VCaP (cell line): ENCODE data around the gene DFFA.
A peak's percentile ranks its signal among the peaks of the same experiment; 100 is the strongest.

Experiments used
- H3K27ac ChIP-seq: fragments of 450-650 bp; 2 replicates; pipeline ENCODE4 v1.5.1; 2017
- TF ChIP-seq, protein P1 (sequence below): fragments of 450-650 bp; conservative IDR thresholded peaks from 2 replicates; pipeline ENCODE4 v1.5.1; 2017; ENCODE audit warnings: mild to moderate bottlenecking, moderate library complexity

DFFA gene

DNA sequence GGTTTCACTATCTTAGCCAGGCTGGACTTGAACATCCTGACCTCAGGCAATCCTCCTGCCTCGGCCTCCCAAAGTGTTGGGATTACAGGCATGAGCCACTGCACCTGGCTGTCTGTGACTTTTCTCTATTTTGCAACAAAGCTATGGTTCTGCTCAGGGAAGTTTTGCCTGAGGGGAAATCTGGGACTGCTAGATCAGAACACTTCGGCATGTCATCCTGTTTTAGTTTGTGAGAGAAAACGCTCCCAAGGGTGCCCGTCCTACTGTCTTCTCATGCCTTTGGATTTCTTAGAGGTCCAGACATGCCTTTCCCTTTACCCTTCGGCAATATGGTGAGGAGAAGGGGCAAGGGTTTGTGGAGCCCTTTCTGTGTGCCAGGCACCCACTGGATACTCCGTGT is 28.1 kb downstream of the DFFA start:
- H3K27ac ChIP-seq = no peak overlapping the region
- TF ChIP-seq, protein P1, sequence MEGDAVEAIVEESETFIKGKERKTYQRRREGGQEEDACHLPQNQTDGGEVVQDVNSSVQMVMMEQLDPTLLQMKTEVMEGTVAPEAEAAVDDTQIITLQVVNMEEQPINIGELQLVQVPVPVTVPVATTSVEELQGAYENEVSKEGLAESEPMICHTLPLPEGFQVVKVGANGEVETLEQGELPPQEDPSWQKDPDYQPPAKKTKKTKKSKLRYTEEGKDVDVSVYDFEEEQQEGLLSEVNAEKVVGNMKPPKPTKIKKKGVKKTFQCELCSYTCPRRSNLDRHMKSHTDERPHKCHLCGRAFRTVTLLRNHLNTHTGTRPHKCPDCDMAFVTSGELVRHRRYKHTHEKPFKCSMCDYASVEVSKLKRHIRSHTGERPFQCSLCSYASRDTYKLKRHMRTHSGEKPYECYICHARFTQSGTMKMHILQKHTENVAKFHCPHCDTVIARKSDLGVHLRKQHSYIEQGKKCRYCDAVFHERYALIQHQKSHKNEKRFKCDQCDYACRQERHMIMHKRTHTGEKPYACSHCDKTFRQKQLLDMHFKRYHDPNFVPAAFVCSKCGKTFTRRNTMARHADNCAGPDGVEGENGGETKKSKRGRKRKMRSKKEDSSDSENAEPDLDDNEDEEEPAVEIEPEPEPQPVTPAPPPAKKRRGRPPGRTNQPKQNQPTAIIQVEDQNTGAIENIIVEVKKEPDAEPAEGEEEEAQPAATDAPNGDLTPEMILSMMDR = no peak

DNA sequence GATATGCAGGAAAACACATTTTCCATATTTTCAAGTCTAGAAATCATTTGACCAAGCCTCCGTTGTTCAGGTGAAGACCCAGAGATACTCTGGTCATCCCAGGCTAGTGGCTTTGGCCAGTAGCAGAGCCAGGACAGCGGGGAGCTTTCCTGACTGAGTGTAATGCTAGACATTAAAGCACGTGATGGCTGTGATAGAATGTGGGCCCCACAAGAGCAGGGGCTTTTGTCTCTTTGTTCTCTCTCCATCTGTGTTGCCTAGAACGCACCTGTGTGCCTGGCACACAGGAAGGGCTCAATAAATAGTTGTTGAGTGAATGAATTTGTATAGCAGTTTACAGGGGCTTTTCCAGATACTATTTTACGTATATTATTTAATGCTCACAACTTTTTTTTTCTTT is 31.5 kb downstream of the DFFA start:
- H3K27ac ChIP-seq = no peak overlapping the region
- TF ChIP-seq, protein P1 = no peak

DNA sequence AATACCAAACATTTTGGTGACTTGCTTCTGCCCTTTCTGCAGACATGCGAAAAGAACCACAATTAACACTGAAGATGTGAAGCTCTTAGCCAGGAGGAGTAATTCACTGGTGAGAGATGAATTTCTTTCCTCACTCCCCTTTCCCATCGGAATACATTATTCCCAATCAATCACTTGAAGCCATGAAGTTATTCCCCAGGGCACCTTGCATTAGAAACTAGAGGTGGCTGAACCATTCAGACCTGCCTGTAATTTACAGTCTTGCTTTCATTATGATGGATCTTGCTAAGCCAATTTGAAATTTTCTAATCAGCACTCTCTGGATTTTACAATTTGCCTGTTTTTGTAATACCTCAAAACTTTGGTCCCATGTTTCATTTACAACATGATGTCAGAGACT is 32.0 kb downstream of the DFFA start:
- no peak overlapping the region for H3K27ac ChIP-seq

DNA sequence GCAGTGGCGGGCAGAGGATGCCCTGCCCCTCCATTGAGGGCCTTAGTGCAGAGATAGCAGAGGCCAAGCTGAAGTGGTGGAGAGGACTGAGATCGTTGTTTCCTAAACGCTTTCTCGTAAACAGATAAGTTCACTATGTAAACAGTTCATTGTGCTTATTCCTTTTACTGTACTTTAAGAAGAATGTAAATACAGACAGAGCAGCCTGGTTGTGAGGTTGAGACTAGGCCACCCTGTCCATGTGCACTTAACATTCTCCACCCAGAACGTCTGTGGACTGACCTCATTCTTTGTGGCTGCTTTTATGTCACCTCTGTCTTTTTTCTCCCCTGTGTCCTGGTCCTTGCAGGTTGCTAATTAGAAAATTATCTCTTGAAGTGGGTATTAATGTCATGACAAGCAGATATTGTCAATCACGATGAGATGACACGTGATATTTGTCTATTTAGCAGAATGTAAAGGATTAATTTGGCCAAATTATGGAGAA is 33.6 kb downstream of the DFFA start:
- peak overlapping the region; percentile 46 for H3K27ac ChIP-seq
- TF ChIP-seq, protein P1 = no peak

More for the DNA sequence above, 32.0 kb downstream of the DFFA start:
- TF ChIP-seq, protein P1 = no peak

DNA sequence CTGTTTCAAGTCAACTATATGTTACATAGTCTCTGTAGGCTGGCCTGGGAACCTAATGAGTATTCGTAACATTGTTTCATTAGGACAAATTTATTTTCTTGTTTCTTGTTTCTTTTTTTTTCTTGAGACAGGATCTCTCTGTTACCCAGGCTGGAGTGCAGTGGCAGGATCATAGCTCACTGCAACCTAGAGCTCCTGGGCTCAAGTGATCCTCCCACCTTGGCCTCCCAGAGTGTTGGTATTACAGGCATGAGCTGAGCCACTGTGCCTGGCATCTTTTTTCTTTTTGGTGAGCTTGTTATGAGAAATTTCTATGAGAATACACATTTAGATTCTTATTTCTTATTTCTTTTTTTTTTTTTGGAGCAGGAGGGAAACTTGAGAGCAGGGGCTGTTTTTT is 35.3 kb downstream of the DFFA start:
- TF ChIP-seq, protein P1 = no peak
- H3K27ac ChIP-seq = no peak overlapping the region

DNA sequence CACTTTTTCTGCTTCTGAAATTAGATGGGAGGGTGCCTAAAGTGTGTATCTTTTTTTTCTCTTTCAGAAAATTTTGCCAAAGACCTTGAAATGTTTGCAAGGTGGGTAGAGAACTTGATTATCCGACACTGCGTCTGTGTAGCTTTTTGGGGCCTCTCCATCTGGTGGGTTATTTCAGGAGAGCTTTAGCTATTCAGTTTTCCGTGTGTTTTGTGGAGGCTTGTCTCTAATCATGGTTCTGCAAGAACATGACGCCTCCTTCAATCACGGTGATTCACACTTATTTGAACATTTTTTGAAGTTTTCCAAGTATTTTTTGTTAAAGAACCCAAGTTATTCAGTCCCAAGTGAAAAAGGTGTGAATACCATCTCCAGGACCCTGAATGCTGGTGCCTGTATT is 37.7 kb downstream of the DFFA start:
- TF ChIP-seq, protein P1 = no peak
- no peak overlapping the region for H3K27ac ChIP-seq

DNA sequence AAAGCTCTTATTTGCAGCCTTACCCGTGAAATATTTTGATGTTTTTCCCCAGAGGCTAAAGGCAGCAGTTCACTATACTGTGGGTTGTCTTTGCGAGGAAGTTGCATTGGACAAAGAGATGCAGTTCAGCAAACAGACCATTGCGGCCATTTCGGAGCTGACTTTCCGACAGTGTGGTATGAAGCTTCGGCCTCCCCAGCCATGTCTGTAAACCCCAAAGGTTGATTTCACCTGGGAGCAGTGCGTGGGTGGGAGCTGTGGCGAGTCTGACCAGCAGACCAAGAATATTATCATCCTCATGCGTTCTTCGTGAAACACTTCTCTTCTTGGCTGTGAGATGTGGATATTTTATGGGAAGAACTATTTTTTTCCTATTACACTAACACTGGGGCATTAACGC is 38.5 kb downstream of the DFFA start:
- no peak overlapping the region for H3K27ac ChIP-seq
- TF ChIP-seq, protein P1 = no peak
